ENCODE measurements around the gene CHRNB1. TPM values are rescaled to one million over a fixed set of nuclear protein-coding genes. Genes with fewer than 3 reads are reported as not detected.

Gene CHRNB1
- total and polyA plus RNA-seq, 2 of the 8 experiments (the other 6 are each of a cell fraction or from before 2014, with no cell fraction given) = 14.1 to 28.2 TPM

GRCh38 chr17:7440113-7440833, 4.6 kb upstream of the CHRNB1 start (continued):
- TF ChIP-seq JUND (IDR thresholded peaks at IDR 0.05; ENCODE audit: low read length) (peak; percentile 94), GABPA (IDR thresholded peaks at IDR 0.05; ENCODE audit: borderline replicate concordance, insufficient read depth, low read length) (no peak), ATF3 (IDR thresholded peaks at IDR 0.05; ENCODE audit: insufficient read depth, low read depth, low read length) (peak; percentile 72; the same call in 1 of the 2 replicates), SAP30 (IDR thresholded peaks at IDR 0.05; ENCODE audit: insufficient read depth, insufficient replicate concordance, low read length) (no peak), BCL11A (IDR thresholded peaks at IDR 0.05; ENCODE audit: low read depth in 2 of 2, low read length in 2 of 2) (no peak)
- TF ChIP-seq, protein P1, sequence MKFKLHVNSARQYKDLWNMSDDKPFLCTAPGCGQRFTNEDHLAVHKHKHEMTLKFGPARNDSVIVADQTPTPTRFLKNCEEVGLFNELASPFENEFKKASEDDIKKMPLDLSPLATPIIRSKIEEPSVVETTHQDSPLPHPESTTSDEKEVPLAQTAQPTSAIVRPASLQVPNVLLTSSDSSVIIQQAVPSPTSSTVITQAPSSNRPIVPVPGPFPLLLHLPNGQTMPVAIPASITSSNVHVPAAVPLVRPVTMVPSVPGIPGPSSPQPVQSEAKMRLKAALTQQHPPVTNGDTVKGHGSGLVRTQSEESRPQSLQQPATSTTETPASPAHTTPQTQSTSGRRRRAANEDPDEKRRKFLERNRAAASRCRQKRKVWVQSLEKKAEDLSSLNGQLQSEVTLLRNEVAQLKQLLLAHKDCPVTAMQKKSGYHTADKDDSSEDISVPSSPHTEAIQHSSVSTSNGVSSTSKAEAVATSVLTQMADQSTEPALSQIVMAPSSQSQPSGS (IDR thresholded peaks at IDR 0.05; ENCODE audit: low read length) = no peak
